HL-60/S4 treated with phorbol 12-myristate 13-acetate at 8.2 ng/mL for 4 days and 3 days (cell line): Measurements from ENCODE around the gene ZNF593.

Experiments
- in situ Hi-C: fragments of 300-500 bp; cut with MboI; formaldehyde crosslinking; loops from 2 replicates; pipeline ENCODE4 v1.15.0; 2022; ENCODE audit warnings: low sequenced_read_pairs

The ZNF593 gene

GRCh38 chr1:26200413-26200812 is 30.7 kb downstream of the ZNF593 start:
- in situ Hi-C loops = no loop called here

GRCh38 chr1:26203642-26204318 is 34.1 kb downstream of the ZNF593 start:
- in situ Hi-C loops = no loop called here

GRCh38 chr1:26210147-26210870 is 40.6 kb downstream of the ZNF593 start:
- in situ Hi-C loops = no loop called here

- in situ Hi-C loops = no loop called here
Observed at GRCh38 chr1:26212726-26213125, 43.0 kb downstream of the ZNF593 start.

GRCh38 chr1:26213335-26213905 is 43.7 kb downstream of the ZNF593 start:
- in situ Hi-C loops = no loop called here

GRCh38 chr1:26215246-26215645 is 45.5 kb downstream of the ZNF593 start:
- in situ Hi-C loops = no loop called here

GRCh38 chr1:26218906-26219494 is 49.3 kb downstream of the ZNF593 start:
- in situ Hi-C loops = no loop called here
